IPS-11a (cell line): ENCODE measurements around the gene GABRE.

Experiments used
- H3K4me3 ChIP-seq: one replicate; pipeline ENCODE4 v1.5.1; 2013; ENCODE audit warnings: low read depth, low read length, control low read depth

Gene GABRE

GRCh38 chrX:151974336-151975227, at the start of gene GABRE:
GABRE (minus strand) TSS chrX:151974676; CDS start chrX:151974625, 51 bp downstream.
- peak within 1 kb of the TSS; percentile 13 for H3K4me3 ChIP-seq

- H3K4me3 ChIP-seq = no peak overlapping the region
These were observed 46.4 kb upstream of the GABRE start for GRCh38 chrX:152020888-152021287.

GRCh38 chrX:151999813-152000212, 25.3 kb upstream of the GABRE start:
- H3K4me3 ChIP-seq = no peak overlapping the region

- no peak overlapping the region for H3K4me3 ChIP-seq
These were observed 23.1 kb upstream of the GABRE start for GRCh38 chrX:151997539-151997938.

- H3K4me3 ChIP-seq = no peak overlapping the region
These were observed 21.9 kb upstream of the GABRE start for GRCh38 chrX:151996347-151996746.

GRCh38 chrX:151994476-151994875, 20.0 kb upstream of the GABRE start:
- no peak overlapping the region for H3K4me3 ChIP-seq

- no peak overlapping the region for H3K4me3 ChIP-seq
These were observed 14.3 kb upstream of the GABRE start for GRCh38 chrX:151988706-151989299.

GRCh38 chrX:151987108-151987507, 12.6 kb upstream of the GABRE start:
- no peak overlapping the region for H3K4me3 ChIP-seq

GRCh38 chrX:151985955-151986354, 11.5 kb upstream of the GABRE start:
- H3K4me3 ChIP-seq = no peak overlapping the region

- no peak overlapping the region for H3K4me3 ChIP-seq
These were observed 11.1 kb upstream of the GABRE start for GRCh38 chrX:151985531-151985930.

DNA sequence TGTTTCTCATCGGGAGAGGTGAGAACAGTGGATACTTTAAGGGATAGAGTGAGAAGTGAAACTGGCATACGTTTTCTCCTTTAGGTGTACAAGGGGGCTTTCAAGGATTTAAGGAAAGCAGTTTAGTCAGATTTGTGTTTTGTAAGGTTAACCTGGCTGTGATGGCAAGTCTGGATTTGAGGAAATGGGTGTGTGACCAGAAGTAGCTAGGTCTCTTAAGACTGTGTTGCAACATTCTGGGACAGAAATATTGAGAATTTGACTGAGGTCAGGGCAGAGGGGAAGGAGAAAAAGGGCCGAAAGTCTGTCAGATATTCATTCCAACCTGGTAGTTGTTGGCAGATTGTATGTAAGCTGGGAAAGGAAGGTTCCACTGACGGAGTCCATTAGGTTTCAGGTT, 10.4 kb upstream of the GABRE start:
- H3K4me3 ChIP-seq = no peak overlapping the region

GRCh38 chrX:151984328-151984727, 9.9 kb upstream of the GABRE start:
- H3K4me3 ChIP-seq = no peak overlapping the region

GRCh38 chrX:151983186-151983585, 8.7 kb upstream of the GABRE start:
- H3K4me3 ChIP-seq = no peak overlapping the region

- H3K4me3 ChIP-seq = no peak overlapping the region
These were observed 7.7 kb upstream of the GABRE start for GRCh38 chrX:151982222-151982621.

- H3K4me3 ChIP-seq = no peak overlapping the region
These were observed 6.7 kb upstream of the GABRE start for GRCh38 chrX:151981129-151981528.

- no peak overlapping the region for H3K4me3 ChIP-seq
These were observed 3.4 kb upstream of the GABRE start for GRCh38 chrX:151977923-151978322.

- H3K4me3 ChIP-seq = no peak overlapping the region
These were observed 2.5 kb upstream of the GABRE start for GRCh38 chrX:151977009-151977408.

DNA sequence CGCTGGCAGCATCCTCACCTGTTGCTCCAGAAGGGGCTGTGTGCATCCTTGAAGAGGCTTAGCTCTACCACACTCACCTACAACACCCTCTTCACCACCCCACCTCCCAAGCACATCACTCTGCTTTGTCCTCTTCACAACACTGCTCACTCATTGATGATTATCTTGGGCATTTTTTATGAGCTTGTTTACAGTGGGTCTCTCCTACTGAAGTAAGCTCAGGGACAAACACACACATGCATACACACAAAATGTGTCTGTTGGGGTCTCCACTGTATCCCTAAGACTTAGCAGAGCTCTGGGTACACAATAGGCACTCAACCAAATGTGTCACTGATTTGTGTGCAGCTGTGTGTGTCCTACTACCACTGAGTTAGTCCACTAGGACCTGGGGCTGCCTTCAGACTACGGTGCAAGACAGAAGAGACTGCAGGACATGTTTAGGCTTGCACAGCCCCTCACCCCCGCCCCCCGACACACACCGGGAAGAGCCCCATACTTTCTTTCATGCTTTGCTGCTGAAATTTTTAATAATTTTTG, 1.3 kb upstream of the GABRE start:
- no peak overlapping the region for H3K4me3 ChIP-seq

GRCh38 chrX:151975228-151975593, 735 bp upstream of the GABRE start:
- no peak overlapping the region for H3K4me3 ChIP-seq

DNA sequence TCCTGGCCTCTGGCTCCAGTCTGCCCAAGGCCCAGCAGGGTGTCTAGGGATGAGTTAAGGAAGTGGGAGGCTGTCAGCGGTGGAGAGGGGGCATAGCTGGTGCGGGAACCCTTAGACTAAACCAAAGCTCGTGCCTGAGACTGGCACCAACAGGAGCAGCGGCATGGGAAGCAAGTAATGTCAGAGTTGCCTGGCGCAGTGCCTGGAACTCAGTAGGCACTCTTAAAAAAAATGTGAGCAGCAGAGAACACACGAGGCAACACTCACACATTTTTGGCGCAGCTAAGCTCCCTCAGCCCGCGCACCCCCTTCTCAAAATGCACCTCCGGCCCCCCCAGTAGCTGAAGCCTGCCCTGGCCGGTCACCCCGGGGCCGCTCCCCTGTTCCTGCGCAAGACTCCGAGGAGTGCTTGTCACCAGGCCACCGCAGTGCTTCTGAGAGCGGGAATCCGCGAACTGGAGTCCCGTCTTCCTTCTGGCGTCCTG, 583 bp downstream of the GABRE start:
- H3K4me3 ChIP-seq = no peak overlapping the region

GRCh38 chrX:151973060-151973661, 1.3 kb downstream of the GABRE start:
- H3K4me3 ChIP-seq = no peak overlapping the region

DNA sequence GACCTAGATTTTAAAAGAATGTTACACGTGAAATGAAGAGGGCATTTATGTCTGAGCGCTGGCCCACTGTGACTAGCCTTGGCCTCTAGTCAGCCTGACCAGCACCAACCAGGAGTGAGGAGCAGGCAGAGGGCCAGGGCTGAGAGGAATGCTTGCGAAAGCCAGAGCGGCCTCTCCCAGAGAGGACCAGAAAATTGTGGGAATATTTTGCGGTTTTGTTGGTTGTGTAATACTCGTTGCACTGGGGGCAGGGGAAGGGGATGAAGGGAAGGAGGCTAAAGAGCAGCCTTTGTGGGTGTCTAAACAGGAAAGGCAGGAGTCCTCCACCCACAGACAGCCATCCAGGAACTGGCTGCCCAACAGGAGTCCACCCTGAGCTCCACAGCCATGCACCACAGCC, 3.8 kb downstream of the GABRE start:
- H3K4me3 ChIP-seq = no peak overlapping the region
